Measurements from ENCODE around the gene POLE. TPM values are rescaled to one million over a fixed set of nuclear protein-coding genes. Genes with fewer than 3 reads are reported as not detected.

POLE gene
- total RNA-seq, 1 donor from 2014 or later: 14.9 TPM

DNA sequence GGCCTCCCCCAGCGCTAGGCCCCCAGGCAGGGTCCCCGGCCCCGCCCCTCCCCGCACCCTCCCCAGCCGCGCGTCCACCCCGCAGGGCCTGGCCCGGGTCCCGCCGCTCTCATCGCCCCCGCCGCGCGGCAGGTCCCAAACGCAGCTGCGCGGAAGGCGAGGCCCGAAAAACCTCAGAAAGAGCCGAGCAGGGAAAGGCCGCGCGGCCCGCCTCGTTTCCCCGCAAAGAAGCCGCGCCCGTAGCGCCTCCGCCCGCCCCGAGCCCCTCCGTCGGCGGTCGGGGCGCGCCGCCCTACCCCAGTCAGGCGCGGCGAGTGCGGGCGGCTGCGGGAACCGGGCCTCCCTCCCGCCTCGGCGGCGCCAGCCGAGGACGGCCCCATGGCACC is 324 bp downstream of the POLE start:
- peak; percentile 21 for DNase-seq (ENCODE audit: low spot score)

DNA sequence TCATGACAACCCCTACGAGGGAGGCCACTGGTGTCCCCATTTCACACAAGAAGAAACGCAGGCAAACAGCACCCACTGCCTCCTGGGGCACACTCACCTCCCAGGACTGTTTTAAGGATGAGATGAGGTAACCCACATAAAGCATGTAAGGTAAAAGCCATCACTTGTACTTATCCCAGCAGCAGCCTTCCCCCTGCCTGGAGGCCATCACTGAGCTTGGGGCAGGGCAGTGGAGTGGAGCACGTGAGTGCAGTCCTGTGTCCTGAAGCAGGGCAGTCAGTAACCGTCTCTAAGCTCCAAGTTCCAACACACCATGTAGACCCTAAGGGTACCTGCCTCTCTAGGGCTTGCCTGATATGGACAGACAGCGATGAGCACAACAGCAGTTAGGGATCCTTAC is 1.7 kb downstream of the POLE start:
- DNase-seq (ENCODE audit: low spot score): no peak

DNA sequence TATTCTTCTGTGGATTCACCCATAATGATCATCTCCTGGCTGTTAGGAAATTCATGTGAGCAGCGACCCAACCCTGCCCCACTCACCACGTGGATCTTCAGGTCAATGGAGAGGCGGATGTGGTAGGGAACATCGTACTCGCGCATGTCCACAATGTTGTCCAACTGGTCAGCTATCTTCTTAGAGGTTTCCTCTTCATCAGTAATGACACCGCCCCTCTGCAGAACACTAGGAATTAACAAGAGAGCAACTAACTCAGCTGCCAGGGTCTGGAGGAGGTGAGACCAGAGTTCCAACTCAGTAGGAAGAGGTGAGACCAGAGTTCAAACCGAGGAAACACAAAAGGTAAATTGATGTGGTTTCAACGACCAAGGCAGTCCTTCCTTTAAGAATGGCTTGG is 9.7 kb downstream of the POLE start:
- DNase-seq (ENCODE audit: low spot score): no peak

DNA sequence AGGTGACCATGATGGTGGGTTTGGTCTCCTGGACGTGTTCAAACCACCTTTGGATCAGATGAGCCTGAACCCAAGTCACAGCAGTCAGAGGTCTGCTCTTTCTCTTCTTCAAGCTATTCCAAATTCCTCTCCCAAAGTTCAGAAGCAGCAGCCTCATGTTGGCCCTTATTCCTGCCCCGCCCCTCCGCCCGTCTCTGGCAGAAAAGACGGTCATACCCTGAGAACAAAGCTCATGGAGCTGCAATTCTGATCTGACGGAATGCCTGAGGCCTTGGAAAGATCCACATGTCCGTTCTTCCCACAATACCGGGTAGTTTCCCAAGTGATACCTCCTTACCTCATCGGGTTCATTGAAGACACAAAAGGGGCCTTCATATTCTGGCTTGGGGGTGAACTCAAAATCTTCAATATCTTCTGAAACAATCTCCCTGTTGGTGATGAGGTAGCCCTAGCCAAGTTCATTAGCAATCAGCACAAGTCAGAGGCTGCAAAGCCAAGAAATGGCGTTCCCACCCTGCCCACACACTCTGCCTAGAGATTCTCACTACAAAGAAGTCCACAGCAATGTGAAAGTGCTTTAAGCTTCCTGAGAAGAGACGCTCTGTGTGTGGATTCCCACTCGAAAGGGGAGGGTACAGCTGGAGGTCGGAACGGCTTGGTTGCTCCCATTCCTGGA is 11.2 kb downstream of the POLE start:
- no peak for DNase-seq (ENCODE audit: low spot score)

DNA sequence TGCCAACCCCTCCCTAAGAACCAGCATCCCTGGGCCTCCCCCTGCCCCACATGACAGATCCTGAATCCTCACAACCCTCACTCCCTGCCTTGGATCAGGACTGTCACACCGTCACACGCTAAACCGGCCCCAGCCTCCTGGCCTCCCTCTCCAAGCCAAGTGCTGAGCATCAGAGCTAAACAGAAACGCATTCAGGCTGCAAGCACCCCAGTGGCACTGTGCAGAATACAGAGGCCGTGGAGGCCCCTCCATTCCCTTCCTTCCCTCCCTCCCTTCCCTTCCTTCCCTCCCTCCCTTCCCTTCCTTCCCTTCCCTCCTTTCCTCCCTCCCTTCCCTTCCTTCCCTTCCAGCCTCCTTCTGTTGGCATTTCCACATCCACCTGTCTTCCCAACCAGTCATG is 12.6 kb downstream of the POLE start:
- no peak for DNase-seq (ENCODE audit: low spot score)

DNA sequence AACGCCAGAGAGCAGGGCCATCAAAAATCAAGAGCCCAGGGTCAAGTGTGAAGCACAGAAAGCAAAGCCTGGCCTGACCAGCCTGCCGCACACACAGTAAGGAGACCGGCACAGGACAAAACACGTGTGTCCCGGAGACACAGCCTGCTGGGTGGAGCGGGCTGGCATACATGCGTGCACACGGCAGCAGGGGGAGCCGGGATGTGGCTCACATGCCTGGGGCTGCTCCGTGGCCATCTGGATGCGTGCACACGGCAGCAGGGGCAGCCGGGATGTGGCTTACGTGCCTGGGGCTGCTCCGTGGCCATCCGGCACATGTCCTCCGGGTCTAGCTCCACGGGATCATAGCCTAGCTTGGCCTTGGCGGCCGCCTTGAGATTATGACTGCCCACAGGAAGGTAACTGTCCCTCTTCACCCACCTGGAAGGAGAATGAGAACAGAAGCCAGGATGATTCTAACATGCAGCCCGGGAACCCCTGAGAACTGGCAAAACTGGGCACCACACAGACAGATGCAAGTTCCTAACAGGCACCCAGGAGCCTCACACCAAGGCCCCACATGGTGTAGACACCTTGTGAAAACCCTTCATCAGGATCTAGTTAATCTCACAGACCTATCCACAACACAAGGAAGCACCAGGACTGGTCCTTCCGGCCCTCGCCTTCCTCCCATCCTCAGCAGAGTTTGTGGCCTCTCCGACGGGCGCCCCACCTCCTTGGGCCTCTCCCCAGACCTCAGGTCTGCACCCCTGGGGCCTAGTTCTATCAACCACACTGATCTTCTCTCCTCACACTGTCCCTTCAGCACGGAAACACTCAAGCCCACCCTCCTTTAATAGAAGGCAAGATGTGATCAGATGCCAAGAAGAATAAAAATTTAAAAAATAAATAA is 13.6 kb downstream of the POLE start:
- no peak for DNase-seq (ENCODE audit: low spot score)

DNA sequence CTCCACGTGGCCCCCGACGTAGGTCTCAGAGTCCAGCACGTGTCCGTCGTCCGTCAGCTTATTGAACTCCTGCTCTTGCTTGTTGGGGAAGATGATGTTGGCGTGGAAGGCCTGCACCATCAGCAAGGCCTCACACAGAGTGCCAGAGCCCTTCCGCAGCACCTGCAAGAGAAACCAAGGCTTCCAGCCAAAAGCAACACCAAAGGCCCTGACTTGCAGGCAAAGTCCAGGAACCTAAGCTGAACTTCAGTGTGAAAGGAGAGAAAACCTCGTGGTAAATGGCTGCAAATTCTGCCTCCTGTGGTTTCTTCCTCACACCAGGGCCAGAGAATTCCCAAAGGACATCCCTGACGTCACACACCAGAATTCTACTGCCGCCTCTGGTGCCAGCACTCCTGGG is 14.5 kb downstream of the POLE start:
- DNase-seq (ENCODE audit: low spot score): no peak

DNA sequence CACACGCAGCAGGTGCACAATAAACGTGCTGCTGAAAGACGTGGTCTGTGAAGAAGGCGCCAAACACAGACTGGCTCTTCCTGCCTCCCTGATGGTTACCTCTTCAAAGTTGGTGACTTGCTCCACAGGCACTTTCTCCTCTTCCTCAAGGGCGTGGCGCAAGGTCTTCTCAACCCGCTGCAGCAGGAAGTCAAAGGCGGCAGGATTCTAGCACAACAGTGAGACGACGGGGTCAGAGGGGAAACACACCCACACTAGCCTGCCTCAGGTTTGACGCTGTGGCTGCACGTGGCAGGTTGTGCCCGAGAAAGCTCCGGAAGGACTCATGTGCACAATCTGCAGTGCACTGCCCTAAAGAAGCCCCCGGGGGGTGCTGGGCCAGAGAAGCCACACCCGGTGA is 15.0 kb downstream of the POLE start:
- DNase-seq (ENCODE audit: low spot score): no peak

DNA sequence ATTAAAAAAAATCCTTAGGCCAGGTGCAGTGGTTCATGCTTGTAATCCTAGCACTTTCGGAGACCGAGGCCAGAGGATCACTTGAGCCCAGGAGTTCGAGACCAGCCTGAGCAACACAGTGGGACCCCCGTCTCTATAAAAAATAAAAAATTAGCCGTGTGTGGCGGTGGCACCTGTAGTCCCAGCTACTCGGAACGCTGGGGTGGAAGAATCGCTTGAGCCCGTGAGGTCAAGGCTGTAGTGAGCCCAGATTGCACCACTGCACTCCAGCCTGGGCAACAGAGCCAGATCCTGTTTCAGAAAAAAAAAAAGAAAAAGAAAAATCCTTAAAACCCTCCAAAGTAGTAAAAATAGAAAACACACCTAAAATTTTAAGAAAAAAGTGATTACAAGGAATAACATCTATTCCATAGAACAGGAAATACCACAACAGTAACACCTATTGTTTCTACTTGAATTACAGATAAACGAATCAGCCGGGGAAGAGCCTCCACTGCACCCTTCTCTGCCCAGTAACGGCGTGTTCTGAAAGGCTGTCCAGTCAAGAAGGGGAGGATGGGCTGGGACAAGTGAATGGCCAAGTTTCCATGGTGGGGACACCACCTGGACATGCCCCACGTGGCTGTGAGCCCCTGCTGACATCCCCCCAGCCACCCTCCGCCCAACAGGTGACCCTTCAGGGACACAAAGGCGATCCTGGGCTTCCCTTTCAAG is 17.8 kb downstream of the POLE start:
- no peak for DNase-seq (ENCODE audit: low spot score)

DNA sequence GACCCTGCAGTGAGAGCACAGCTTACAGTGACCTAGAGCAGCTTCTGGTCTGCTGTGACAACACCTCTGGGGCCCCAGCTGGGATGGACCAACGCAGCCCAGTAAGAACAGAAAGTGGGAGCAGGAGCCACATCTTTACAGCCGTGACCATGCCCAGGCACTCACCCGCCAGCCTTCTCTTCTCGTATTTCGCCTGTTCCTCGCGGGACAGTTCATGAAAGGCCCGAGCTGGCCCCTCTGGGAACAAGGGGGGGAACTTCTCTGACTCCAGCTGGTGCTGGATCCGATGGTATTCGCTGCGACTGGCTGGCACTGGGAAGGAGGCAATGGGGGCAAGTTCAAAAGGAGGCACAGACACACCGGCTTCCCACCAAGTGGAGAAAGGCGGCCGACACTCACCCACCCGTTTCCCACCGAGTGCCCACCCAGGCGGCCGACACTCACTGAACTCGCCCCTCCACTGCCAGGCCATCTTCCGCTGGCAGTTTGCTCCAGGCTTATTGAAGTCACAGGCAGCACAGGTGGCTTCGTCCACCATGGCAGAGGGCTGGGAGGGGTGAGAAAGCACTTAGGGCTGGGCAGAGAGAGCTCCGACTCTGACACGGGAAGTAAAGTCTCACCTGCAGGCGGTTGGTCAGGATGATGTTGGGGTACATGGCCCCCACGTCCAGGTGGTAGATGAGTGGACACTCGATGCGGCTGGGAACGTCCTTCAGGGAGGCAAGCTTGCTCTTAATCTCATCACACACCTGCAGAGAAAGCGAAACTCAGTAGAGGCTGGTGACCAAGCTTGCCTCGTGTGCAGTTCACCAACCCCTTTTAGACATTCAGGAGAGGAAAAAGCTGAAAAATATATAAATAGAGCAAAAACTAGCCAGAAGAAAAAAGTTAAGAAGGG is 18.7 kb downstream of the POLE start:
- no peak for DNase-seq (ENCODE audit: low spot score)

DNA sequence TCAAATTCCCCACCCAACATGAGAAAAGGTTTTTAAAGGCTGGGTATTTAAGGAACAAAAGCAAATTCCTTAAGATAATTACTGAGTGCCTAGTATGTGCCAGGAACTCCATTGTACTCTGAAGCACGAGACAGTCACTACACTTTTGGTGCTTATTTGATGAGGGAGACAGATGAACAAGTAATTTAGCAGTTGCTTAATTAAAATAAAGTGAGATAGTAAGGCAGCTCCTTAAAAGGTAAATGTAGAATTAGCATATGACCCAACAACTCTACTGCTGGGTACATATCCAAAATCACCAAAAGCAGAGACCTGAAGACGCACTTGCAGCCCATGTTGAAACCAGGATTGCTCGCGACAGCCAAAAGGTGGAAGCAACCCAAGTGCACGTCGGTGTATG is 21.3 kb downstream of the POLE start:
- DNase-seq (ENCODE audit: low spot score): no peak

DNA sequence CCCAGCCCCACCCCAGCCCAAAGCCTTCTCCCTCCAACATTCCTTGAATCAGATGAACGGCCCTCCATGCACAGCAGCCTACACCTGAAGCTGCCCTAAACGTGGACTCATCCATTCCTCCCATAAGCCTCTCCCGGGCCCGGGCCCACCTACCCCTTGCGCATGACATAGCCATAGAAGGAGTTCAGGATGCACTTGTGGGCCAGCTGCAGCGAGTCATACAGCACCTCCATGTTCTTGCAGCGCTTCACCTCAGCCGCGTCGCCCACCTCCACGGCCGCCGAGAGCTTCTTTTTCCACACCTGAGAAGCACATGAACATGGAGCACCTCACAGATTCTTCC is 22.0 kb downstream of the POLE start:
- DNase-seq (ENCODE audit: low spot score): no peak

DNA sequence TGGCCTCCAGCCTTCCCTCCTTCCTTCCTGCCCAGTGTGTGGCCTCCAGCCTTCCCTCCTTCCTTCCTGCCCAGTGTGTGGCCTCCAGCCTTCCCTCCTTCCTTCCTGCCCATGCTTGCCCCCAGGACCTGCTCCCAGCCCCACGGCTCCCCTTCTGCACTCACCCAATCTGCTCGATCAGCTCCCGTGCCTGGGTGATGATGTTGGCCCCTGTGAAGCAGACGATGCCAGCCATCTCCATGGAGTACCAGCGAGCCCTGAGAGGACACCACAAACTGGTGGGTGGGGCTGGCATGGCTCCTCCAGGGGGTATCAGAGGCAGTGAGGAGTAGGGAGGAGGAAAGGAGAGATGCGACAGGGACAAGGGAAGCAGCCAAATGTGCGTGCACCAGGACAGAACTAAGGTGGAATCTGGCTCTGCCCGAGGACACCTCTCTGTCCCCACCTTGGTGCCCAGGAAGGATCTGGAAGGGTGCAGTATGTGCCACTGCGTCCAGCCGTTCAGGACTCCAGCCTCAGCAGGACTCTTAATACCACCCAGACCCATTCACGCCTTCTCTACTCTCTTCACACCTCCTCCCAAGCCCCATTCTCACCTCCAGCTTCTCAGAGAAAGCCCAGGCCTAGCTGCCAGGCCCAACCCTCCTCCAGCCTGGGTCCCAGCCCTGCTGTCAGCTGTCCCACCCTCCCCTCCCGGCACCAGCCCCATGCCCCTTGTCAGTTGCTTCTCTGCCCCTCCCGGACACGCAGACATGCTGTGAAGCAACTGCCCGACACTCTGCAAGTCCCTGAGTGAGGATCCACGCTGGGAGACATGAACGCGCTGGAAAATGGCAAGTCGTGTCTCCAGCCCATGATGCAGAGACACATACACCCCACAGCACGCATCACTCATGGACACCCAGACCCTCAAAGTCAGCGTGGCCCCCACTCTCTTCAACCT is 22.7 kb downstream of the POLE start:
- DNase-seq (ENCODE audit: low spot score): no peak

DNA sequence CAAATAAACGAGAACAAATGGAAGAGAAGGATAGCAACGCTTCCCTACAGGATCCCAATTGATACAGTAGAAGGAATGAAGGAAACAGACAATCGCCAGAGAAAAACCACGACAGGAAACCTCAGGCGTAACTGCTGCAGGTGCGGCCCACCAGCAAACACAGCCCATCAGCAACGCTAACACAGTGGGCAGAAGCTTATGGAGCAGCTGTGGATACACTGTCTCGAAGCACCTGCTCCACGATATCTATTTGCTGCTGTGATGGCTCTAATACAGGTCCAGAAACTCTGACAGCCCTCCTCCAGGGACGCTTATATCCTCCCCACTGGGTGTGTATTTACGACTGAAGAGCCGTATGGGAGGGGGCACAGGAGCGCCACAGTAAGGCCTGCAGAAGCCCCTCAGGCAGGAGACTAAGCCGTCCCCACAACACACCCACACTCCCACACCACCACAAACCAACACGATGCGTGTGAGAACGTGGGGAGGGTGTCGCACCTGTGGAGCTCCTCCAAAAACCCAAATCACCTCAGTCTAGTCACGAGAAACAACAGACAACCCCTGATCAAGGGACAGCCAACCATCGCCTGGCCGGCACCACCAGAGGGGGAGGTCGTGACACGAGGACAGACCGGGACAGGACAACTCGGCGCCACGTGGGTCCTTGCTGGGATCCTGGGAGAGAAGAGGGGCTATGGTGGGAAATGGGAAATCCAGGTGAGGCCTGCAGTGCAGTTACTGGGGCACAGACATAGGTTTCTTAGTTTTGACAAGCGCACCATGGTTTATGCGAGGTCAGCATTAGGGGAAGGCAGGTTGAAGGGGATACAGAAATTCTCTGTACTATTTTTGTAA is 24.0 kb downstream of the POLE start:
- no peak for DNase-seq (ENCODE audit: low spot score)

DNA sequence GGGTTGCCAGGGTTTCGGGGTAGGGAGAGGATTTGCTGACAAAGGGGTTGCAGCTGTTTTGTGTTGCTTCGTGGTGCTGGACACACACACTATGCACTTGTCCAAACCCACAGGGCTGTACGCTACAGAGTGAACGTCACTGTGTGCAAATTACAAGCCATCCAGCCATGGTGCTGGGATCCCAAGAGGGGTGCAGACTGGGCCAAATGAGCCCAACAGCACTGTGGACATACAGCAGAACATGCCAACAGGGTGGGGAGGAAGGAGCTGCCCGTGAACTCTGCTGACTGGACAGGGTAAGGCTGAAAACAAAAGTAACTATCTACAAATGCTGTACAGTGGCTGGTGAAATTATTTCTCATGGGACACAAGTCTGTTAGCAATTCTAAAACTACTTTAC is 25.2 kb downstream of the POLE start:
- DNase-seq (ENCODE audit: low spot score): no peak

DNA sequence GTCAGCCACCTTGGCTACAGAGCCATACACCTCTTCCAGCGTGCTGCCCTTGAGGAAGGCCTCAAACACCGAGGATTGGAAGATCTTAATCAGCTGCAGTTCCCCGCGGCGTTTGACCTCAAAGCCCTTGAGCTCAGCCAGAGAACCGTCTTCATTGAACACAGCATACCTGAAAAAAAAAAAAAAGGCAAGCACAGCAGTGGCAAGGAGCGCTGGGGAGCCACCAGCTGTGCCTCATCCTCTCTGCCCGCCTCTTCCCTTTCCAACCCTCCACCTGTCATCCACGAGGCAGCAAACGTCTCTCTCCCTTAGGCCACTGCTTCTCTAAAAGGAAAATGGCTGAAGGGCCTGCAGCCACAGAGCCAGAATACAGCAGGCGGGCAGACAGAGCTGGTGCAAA is 26.1 kb downstream of the POLE start:
- no peak for DNase-seq (ENCODE audit: low spot score)

DNA sequence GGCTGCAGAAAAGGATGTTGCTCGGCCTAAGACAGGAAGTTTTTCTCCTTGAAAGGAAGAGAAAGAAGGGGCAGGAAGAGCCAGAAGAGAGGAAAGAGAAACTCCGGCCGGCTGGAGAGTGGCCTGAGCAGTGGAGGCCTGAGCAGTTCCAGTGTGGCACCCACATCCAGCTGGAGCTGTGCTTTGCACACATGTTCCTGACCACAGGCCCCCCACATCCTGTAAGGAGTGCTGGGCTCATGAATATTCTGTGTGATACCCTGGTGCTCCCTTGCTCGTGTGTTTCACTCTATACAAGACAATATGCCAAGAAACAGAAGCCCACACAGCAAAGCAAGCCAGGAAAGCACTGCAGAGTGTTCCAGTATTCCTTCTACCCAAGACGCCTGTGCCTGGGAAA is 27.1 kb downstream of the POLE start:
- DNase-seq (ENCODE audit: low spot score): no peak

DNA sequence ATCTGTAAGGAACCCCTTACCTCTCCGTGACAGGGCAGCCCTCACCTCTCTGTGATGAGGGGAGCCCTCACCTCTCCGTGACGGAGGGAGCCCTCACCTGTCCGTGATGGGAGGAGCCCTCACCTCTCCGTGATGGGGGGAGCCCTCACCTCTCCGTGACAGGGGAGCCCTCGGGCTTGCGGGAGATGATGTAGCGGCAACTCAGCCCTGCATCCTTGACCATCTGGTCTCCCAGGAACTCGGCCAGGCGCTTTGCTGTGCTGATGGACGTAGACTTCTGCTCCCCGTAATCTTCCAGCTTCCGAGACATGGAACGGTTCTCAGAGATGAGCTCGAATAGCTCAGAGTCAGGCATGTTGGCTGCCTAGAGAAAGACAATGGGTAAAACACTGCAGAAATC is 28.0 kb downstream of the POLE start:
- DNase-seq (ENCODE audit: low spot score): no peak

DNA sequence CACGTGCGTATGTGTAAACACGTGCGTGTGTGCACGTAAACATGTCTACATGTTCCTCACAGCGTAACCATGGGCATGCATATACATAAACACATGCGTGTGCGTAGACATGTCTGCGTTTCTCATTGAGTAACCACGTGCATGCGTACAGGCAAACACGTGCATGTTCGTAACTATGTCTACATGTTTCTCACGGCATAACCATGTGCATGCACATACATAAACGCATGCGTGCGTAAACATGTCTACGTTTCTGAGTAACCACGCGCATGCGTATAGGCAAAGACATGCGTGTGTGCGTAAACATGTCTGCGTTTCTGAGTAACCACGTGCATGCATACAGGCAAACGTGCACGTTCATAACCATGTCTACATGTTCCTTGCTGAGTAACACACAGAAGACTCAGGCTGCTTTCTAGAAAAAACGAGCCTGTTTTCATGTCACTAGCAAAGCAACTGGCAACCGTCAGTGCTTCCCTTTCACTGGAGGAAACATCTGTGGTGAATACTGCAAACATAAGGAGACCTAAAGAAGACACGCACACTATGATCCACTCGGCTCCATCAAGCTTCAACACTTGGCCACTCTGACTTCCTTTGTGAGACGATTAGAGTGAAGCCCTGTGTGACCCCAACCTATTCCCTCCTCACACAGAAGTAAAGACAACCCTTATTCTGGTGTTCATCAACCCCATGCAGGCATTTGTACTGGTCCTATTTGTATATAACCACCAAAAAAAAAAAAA is 28.8 kb downstream of the POLE start:
- DNase-seq (ENCODE audit: low spot score): no peak
